Suprapubic skin (tissue), 4 donors: ENCODE results near the gene CACNG4.

ENCODE experiments used
- EP300 ChIP-seq: sonication (generic); formaldehyde crosslinking; IDR thresholded peaks from one replicate; pipeline ENCODE4 v1.6.1; 2017; ENCODE audit warnings: antibody characterized with exemption
- POLR2A ChIP-seq, 2 donors: fragments of 450-650 bp; IDR thresholded peaks; one replicate each; pipeline ENCODE4 v1.6.1; 2017; ENCODE audit warnings: antibody characterized with exemption in 2 of 2, mild to moderate bottlenecking in 2 of 2, moderate library complexity in 2 of 2
- POLR2AphosphoS5 ChIP-seq, 3 donors: sonication (generic); formaldehyde crosslinking; IDR thresholded peaks; one replicate each; pipeline ENCODE4 v1.6.1; 2017; ENCODE audit warnings: antibody characterized with exemption in 3 of 3
- TF ChIP-seq, protein P1 (sequence below), 2 donors: fragments of 200-600 bp in 1 of 2; fragments of 450-650 bp in 1 of 2; sonication (generic) in 1 of 2; IDR thresholded peaks; one replicate each; pipeline ENCODE4 v1.5.1; 2016 to 2019; ENCODE audit warnings: antibody characterized with exemption in 2 of 2, mild to moderate bottlenecking in 1 of 2, moderate library complexity in 1 of 2

- TF ChIP-seq, protein P1, sequence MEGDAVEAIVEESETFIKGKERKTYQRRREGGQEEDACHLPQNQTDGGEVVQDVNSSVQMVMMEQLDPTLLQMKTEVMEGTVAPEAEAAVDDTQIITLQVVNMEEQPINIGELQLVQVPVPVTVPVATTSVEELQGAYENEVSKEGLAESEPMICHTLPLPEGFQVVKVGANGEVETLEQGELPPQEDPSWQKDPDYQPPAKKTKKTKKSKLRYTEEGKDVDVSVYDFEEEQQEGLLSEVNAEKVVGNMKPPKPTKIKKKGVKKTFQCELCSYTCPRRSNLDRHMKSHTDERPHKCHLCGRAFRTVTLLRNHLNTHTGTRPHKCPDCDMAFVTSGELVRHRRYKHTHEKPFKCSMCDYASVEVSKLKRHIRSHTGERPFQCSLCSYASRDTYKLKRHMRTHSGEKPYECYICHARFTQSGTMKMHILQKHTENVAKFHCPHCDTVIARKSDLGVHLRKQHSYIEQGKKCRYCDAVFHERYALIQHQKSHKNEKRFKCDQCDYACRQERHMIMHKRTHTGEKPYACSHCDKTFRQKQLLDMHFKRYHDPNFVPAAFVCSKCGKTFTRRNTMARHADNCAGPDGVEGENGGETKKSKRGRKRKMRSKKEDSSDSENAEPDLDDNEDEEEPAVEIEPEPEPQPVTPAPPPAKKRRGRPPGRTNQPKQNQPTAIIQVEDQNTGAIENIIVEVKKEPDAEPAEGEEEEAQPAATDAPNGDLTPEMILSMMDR (IDR thresholded peaks at IDR 0.05): no peak
- TF ChIP-seq POLR2A (IDR thresholded peaks at IDR 0.05) (no peak), EP300 (no peak), POLR2AphosphoS5 (IDR thresholded peaks at IDR 0.05) (no peak)
Observed at GRCh38 chr17:67025216-67025792, 60.8 kb downstream of the CACNG4 start.
